ENCODE results near the gene TMEM108.

- TF ChIP-seq CTCF (IDR thresholded peaks at IDR 0.05; ENCODE audit: low read depth, low read length) (no peak), POLR2A (IDR thresholded peaks at IDR 0.05; ENCODE audit: extremely low read depth, insufficient read length) (no peak), MAX (IDR thresholded peaks at IDR 0.05; ENCODE audit: low read depth, low read length) (no peak)
Measured at GRCh38 chr3:133162265-133162664, 124.1 kb downstream of the TMEM108 start.

Data from NB4 (cell line).